Astrocyte (in vitro differentiated cells and primary cell): ENCODE measurements around the gene C5orf63. TPM values are rescaled to one million over a fixed set of nuclear protein-coding genes. Genes with fewer than 3 reads are reported as not detected.

ENCODE experiments used
- DNase-seq: peaks from one replicate; pipeline ENCODE4 v3.0.0-alpha.2; 2010; ENCODE audit warnings: low read depth
- FAIRE-seq: peaks from 2 replicates; lab custom pipeline; 2011; peaks lifted over from hg19 to GRCh38; lab: Jason Lieb, UNC
- H2AFZ ChIP-seq: 2 replicates; pipeline ENCODE4 v1.6.0; 2012; ENCODE audit warnings: low read depth, low read length, inconsistent platforms
- H3K27ac ChIP-seq: 2 replicates; pipeline ENCODE4 v1.5.1; 2011; ENCODE audit warnings: low read depth, low read length, inconsistent platforms
- H3K27me3 ChIP-seq: 2 replicates; pipeline ENCODE4 v1.6.0; 2011; ENCODE audit warnings: low read length, inconsistent platforms; ENCODE audit not compliant: insufficient read depth
- H3K36me3 ChIP-seq: 2 replicates; pipeline ENCODE4 v1.5.1; 2011; ENCODE audit warnings: low read length, inconsistent platforms; ENCODE audit not compliant: insufficient read depth
- H3K4me1 ChIP-seq: 2 replicates; pipeline ENCODE4 v1.5.1; 2011; ENCODE audit warnings: low read length, inconsistent platforms; ENCODE audit not compliant: insufficient read depth
- H3K4me2 ChIP-seq: 2 replicates; pipeline ENCODE4 v1.6.0; 2012; ENCODE audit warnings: low read length, inconsistent platforms
- H3K4me3 ChIP-seq: 2 replicates; pipeline ENCODE4 v1.5.1; 2011; ENCODE audit warnings: low read depth, mild to moderate bottlenecking, low read length, inconsistent platforms; ENCODE audit not compliant: insufficient read depth
- H3K79me2 ChIP-seq: 2 replicates; pipeline ENCODE4 v1.6.0; 2012; ENCODE audit warnings: mild to moderate bottlenecking, low read length, inconsistent platforms; ENCODE audit not compliant: insufficient read depth
- H3K9ac ChIP-seq: 2 replicates; pipeline ENCODE4 v1.6.0; 2012; ENCODE audit warnings: mild to moderate bottlenecking, low read length, inconsistent platforms
- H3K9me3 ChIP-seq: 2 replicates; pipeline ENCODE4 v1.5.1; 2012; ENCODE audit warnings: low read depth, mild to moderate bottlenecking, low read length, inconsistent platforms; ENCODE audit not compliant: insufficient read depth
- H4K20me1 ChIP-seq: 2 replicates; pipeline ENCODE4 v1.6.0; 2012; ENCODE audit warnings: low read length, inconsistent platforms; ENCODE audit not compliant: insufficient read depth
- H3K27ac Mint-ChIP-seq: one replicate; pipeline ENCODE4 v1.8.0; 2021; ENCODE audit warnings: mild to moderate bottlenecking, mixed read lengths; ENCODE audit not compliant: unreplicated experiment
- H3K27me3 Mint-ChIP-seq: one replicate; pipeline ENCODE4 v1.8.0; 2021; ENCODE audit warnings: low read depth, mixed read lengths; ENCODE audit not compliant: unreplicated experiment
- H3K36me3 Mint-ChIP-seq: one replicate; pipeline ENCODE4 v1.8.0; 2021; ENCODE audit warnings: low read depth, mixed read lengths; ENCODE audit not compliant: unreplicated experiment
- H3K4me1 Mint-ChIP-seq: one replicate; pipeline ENCODE4 v1.8.0; 2021; ENCODE audit warnings: low read depth, mixed read lengths; ENCODE audit not compliant: unreplicated experiment
- H3K4me3 Mint-ChIP-seq: one replicate; pipeline ENCODE4 v1.8.0; 2021; ENCODE audit warnings: mild to moderate bottlenecking, moderate library complexity, mixed read lengths; ENCODE audit not compliant: unreplicated experiment
- H3K9me3 Mint-ChIP-seq: one replicate; pipeline ENCODE4 v1.8.0; 2021; ENCODE audit warnings: mild to moderate bottlenecking, mixed read lengths; ENCODE audit not compliant: unreplicated experiment
- CTCF ChIP-seq: IDR thresholded peaks from 2 replicates; pipeline ENCODE4 v1.5.1; 2011; ENCODE audit warnings: low read depth, mild to moderate bottlenecking, inconsistent platforms, low read length, moderate library complexity; ENCODE audit not compliant: insufficient read depth
- EZH2 ChIP-seq: IDR thresholded peaks from 2 replicates; pipeline ENCODE4 v1.6.1; 2012; ENCODE audit warnings: mild to moderate bottlenecking, low read length, inconsistent platforms; ENCODE audit not compliant: insufficient read depth
- total RNA-seq: library from RNA; stranded (reverse); gene quantifications from 2 replicates; pipeline ENCODE4 v1.2.1, GENCODE V29; 2021

Gene C5orf63
- total RNA-seq, 1 donor from 2014 or later: 0.36 TPM

- no peaks in the 10 kb centered on the region for H4K20me1 ChIP-seq
- peaks cover 5% of the 10 kb centered on the region for H3K4me1 ChIP-seq
- H3K27ac ChIP-seq: no peak overlapping the region
- no peak overlapping the region for H3K4me3 ChIP-seq
- H3K9me3 ChIP-seq: no peaks in the 10 kb centered on the region
- DNase-seq (no peak), FAIRE-seq (no peak)
- H3K27ac Mint-ChIP-seq: no peak overlapping the region
- H3K27me3 ChIP-seq: no peaks in the 10 kb centered on the region
- H3K36me3 Mint-ChIP-seq: no peaks in the 10 kb centered on the region
- no peaks in the 10 kb centered on the region for H3K79me2 ChIP-seq
- no peaks in the 10 kb centered on the region for H3K27me3 Mint-ChIP-seq
- no peaks in the 10 kb centered on the region for H3K9me3 Mint-ChIP-seq
- H3K36me3 ChIP-seq: no peaks in the 10 kb centered on the region
- H3K9ac ChIP-seq: no peak overlapping the region
- H3K4me3 Mint-ChIP-seq: no peak overlapping the region
- TF ChIP-seq EZH2: no peak
- TF ChIP-seq CTCF: no peak
- H2AFZ ChIP-seq: no peak overlapping the region
- peaks cover 15% of the 10 kb centered on the region for H3K4me1 Mint-ChIP-seq
- no peak overlapping the region for H3K4me2 ChIP-seq
These were observed 9.0 kb downstream of the C5orf63 start for GRCh38 chr5:127064253-127064840.

DNA sequence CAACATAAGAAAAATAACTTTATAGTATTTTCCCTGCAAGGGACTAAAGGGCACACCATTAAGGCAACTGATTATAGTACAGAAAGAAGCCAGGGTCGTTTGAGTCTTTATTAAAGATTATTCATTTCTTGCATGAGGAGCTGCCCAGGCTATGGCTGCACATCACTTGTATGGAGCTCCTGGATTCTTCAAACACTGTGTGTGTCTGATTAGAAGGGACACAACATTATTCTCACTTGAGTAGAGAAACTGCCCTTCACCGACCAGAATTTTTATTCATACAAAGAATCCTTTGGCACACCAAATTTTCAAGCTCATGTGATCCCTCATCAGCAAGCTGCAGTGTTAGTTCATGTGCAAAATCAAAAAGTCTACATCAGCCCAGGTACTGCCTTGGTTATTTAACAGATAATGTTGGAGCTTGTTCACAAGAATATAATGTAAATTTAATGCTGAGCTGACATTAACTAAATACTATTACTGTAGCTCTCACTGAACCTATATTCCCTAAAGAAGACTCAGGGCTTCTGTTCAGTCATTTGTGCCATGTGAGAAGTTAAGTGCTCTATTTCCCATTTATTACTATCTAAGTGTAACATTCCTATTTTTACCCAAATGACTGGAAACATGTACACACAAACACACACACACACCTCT lies 9.9 kb downstream of the C5orf63 start:
- no peak overlapping the region for H3K9ac ChIP-seq
- H3K4me3 Mint-ChIP-seq: no peak overlapping the region
- H2AFZ ChIP-seq: no peak overlapping the region
- DNase-seq (no peak), FAIRE-seq (no peak)
- no peak overlapping the region for H3K4me3 ChIP-seq
- no peaks in the 10 kb centered on the region for H3K9me3 Mint-ChIP-seq
- H3K79me2 ChIP-seq: no peaks in the 10 kb centered on the region
- H3K27me3 ChIP-seq: no peaks in the 10 kb centered on the region
- TF ChIP-seq CTCF: no peak
- no peak for TF ChIP-seq EZH2
- H3K9me3 ChIP-seq: no peaks in the 10 kb centered on the region
- no peaks in the 10 kb centered on the region for H3K36me3 Mint-ChIP-seq
- no peaks in the 10 kb centered on the region for H4K20me1 ChIP-seq
- no peak overlapping the region for H3K4me2 ChIP-seq
- H3K27ac Mint-ChIP-seq: no peak overlapping the region
- H3K4me1 ChIP-seq: no peaks in the 10 kb centered on the region
- H3K27ac ChIP-seq: no peak overlapping the region
- H3K4me1 Mint-ChIP-seq: peaks cover 5% of the 10 kb centered on the region
- no peaks in the 10 kb centered on the region for H3K36me3 ChIP-seq
- no peaks in the 10 kb centered on the region for H3K27me3 Mint-ChIP-seq

DNA sequence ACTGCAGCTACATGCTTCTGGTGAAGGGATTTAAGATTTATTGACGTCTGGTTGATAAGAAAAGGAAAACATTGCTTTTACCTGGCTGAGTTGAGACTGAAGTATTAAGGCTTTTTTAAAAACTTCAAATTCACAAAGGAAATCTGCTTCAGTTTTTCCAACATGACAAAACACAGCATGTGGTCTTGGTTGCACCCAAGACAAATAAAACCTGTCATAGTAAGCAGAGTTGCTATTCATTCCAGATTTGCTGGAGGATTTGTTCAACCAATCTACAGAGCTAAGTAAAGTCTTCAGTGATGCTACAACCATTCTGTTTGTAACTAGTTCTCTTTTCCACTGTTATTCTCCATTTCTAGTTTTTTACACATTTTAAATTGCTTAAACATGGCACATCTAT lies 11.3 kb downstream of the C5orf63 start:
- H3K27ac Mint-ChIP-seq: no peak overlapping the region
- Histone ChIP-seq H3K9me3 (no peaks in the 10 kb centered on the region), H3K4me1 (no peaks in the 10 kb centered on the region), H3K27me3 (no peaks in the 10 kb centered on the region), H4K20me1 (no peaks in the 10 kb centered on the region), H3K36me3 (peaks cover 4% of the 10 kb centered on the region), H3K79me2 (no peaks in the 10 kb centered on the region), H2AFZ (no peak overlapping the region), H3K4me2 (no peak overlapping the region), H3K9ac (no peak overlapping the region), H3K4me3 (no peak overlapping the region), H3K27ac (no peak overlapping the region)
- no peaks in the 10 kb centered on the region for H3K36me3 Mint-ChIP-seq
- no peak overlapping the region for H3K4me3 Mint-ChIP-seq
- no peaks in the 10 kb centered on the region for H3K27me3 Mint-ChIP-seq
- TF ChIP-seq EZH2 (no peak), CTCF (no peak)
- DNase-seq (peak; percentile 15), FAIRE-seq (peak; percentile 5)
- no peaks in the 10 kb centered on the region for H3K9me3 Mint-ChIP-seq
- H3K4me1 Mint-ChIP-seq: peaks cover 2% of the 10 kb centered on the region
